Hepatocyte (in vitro differentiated cells): ENCODE results near the gene SRBD1.

ENCODE experiments used
- EZH2 ChIP-seq: fragments of 200-600 bp; sonication (generic); IDR thresholded peaks from 2 replicates; pipeline ENCODE4 v1.6.1; 2016; ENCODE audit warnings: antibody characterized with exemption, mild to moderate bottlenecking, borderline replicate concordance
- EZH2phosphoT487 ChIP-seq: fragments of 200-600 bp; sonication (generic); IDR thresholded peaks from one replicate; pipeline ENCODE4 v1.6.1; 2018; ENCODE audit warnings: antibody characterized with exemption, mild to moderate bottlenecking, low read depth, moderate library complexity; ENCODE audit not compliant: unreplicated experiment, severe bottlenecking
- TF ChIP-seq, protein P1 (sequence below): fragments of 200-600 bp; sonication (generic); IDR thresholded peaks from 2 replicates; pipeline ENCODE4 v1.5.1; 2016; ENCODE audit warnings: antibody characterized with exemption, mild to moderate bottlenecking; ENCODE audit not compliant: poor library complexity

DNA sequence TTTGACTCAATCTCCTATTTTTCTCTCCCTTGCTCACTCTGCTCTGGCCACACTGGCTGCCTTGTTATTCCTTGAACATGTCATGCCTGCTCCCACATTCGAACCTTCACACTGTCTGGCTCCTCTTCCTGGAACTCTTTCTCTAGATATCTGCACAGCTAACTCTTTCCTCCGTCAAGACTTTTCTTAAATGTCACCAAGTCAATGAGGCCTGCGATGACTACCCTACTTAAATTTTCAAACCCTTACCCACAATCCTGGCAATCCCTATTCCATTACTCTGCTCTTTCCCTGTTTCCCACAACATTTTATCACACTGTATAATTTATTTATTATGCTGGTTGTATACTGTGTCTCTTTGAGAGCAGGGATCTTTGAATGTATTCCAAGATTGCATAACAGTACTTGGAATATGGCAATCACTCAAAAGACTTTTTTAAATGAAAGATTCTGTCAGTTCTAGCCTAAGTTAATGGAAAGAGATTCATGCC lies 206.2 kb downstream of the SRBD1 start:
- TF ChIP-seq, protein P1, sequence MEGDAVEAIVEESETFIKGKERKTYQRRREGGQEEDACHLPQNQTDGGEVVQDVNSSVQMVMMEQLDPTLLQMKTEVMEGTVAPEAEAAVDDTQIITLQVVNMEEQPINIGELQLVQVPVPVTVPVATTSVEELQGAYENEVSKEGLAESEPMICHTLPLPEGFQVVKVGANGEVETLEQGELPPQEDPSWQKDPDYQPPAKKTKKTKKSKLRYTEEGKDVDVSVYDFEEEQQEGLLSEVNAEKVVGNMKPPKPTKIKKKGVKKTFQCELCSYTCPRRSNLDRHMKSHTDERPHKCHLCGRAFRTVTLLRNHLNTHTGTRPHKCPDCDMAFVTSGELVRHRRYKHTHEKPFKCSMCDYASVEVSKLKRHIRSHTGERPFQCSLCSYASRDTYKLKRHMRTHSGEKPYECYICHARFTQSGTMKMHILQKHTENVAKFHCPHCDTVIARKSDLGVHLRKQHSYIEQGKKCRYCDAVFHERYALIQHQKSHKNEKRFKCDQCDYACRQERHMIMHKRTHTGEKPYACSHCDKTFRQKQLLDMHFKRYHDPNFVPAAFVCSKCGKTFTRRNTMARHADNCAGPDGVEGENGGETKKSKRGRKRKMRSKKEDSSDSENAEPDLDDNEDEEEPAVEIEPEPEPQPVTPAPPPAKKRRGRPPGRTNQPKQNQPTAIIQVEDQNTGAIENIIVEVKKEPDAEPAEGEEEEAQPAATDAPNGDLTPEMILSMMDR = no peak
- TF ChIP-seq EZH2 (no peak), EZH2phosphoT487 (no peak)
